Myocyte (in vitro differentiated cells): Measurements from ENCODE around the gene MCM3AP. TPM values are rescaled to one million over a fixed set of nuclear protein-coding genes. Genes with fewer than 3 reads are reported as not detected.
A peak's percentile ranks its signal among the peaks of the same experiment; 100 is the strongest.
"Not testable (repeated sequence)": the region's sequence is repeated elsewhere in the genome, so short reads cannot be mapped to it uniquely, and the experiment has no call there.

Experiments used
- DNase-seq: peaks from one replicate; pipeline ENCODE4 v3.0.0-alpha.2; 2012; ENCODE audit warnings: low read depth
- total RNA-seq: library from RNA; depleted of rRNA; stranded (reverse); fragments of >200 nt; gene quantifications from 2 replicates; pipeline ENCODE4 v1.2.3, GENCODE V29; 2014

The MCM3AP gene
- total RNA-seq, 1 donor from 2014 or later: 85.4 TPM

DNA sequence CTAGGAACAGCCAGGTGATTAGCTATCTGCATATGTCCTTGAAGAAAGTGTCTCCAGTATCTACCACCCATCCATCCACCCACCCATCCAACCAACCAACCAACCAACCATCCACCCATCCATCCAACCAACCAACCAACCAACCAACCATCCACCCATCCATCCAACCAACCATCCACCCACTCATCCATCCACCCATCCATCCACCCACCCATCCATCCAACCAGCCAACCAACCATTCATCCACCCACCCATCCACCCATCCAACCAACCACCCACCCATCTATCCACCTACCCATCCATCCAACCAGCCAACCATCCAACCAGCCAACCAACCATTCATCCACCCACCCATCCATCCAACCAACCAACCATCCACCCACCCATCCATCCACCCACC lies 26.2 kb upstream of the MCM3AP start:
- DNase-seq: no peak

DNA sequence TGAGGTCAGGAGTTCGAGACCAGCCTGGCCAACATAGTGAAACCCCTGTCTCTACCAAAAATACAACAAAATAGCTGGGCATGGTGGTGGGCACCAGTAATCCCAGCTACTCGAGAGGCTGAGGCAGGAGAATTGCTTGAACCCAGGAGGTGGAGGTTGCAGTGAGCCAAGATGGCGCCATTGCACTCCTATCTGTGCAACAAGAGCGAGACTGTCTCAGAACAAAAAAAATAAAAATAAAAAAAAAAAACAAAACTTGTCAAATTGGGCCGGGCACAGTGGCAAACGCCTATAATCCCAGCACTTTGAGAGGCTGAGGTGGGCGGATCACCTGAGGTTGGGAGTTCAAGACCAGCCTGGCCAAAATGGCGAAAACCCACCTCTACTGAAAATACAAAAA lies 24.8 kb upstream of the MCM3AP start:
- not testable (repeated sequence) for DNase-seq

GRCh38 chr21:46308431-46308830 lies 23.0 kb upstream of the MCM3AP start:
- peak; percentile 58 for DNase-seq

GRCh38 chr21:46307625-46308024 lies 22.2 kb upstream of the MCM3AP start:
- peak; percentile 87 for DNase-seq

DNA sequence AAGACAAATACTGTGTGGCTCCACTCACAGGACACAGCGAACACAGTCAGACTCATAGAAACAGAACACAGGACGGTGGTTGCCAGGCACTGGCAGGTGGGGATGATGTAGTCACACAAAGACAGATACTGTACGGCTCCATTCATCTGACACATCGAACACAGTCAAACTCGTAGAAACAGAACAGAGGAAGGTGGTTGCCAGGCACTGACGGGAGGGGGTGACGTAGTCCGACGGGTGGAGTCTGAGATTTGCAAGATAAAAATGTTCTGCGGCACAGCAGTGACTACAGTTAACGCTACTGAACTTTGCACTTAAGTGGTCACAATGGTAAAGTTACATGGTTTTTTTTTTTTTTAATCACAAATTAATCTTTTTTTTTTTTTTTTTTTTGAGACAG lies 19.5 kb upstream of the MCM3AP start:
- no peak for DNase-seq

GRCh38 chr21:46304437-46304836 lies 19.0 kb upstream of the MCM3AP start:
- no peak for DNase-seq

DNA sequence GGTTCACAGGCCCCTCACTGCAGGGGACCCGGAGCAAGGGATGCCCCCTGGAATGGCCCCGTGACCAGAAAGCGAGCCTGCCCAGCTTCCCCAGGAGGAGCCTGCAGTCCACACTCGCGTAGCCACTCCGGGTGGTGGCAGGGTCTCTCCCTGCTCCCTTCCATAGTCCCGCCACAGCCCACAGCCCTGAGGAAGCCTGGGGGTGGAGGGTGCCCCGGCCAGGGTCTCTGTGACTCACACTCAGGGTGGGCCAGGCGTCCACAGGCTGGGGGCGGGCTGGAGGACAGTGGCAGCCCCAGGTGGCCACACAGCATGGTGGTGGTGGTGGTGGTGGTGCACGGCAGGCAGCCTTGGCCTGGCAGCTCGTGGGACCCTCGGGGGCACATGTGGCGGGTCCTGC lies 16.3 kb upstream of the MCM3AP start:
- no peak for DNase-seq

- DNase-seq: no peak
These were observed 13.8 kb upstream of the MCM3AP start for GRCh38 chr21:46299167-46299566.

DNA sequence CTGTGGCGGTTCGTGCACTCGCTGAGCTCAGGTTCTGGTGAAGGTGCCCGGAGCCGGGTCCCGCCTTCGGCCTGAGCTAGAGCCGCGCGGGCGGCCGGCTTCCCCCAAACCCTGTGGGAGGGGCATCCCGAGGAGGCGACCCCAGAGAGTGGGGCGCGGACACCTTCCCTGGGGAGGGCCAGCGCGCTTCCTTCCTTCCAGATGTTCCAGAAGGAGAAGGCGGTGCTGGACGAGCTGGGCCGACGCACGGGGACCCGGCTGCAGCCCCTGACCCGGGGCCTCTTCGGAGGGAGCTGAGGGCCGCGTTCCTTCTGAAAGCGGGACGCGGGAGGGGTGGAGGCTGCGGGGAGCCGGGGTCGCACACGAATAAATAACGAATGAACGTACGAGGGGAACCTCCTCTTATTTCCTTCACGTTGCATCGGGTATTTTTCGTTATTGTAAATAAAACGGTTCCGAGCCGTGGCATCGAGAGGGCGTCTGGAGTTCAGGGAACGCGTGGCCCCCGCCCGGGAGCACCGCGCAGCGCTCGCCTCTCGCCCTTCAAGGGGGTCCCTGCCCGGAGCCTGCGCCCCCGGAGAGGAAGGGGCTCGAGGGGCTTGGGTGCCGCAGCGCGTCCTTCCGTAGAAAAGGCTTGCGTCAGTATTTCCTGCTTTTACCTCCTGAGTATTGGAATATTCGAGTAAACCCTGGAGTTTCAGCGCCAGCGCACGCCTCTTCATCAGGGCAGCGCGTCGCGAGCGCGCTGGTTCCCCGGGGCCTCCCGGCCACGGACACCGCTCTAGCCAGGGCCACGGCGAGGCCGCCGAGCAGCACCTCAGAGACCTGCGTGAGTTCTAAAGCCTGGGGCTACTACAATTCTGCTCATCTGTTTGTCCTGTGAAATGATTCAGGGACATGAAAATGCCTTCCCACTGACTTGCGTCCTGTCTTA lies 12.2 kb upstream of the MCM3AP start:
- DNase-seq: no peak

DNA sequence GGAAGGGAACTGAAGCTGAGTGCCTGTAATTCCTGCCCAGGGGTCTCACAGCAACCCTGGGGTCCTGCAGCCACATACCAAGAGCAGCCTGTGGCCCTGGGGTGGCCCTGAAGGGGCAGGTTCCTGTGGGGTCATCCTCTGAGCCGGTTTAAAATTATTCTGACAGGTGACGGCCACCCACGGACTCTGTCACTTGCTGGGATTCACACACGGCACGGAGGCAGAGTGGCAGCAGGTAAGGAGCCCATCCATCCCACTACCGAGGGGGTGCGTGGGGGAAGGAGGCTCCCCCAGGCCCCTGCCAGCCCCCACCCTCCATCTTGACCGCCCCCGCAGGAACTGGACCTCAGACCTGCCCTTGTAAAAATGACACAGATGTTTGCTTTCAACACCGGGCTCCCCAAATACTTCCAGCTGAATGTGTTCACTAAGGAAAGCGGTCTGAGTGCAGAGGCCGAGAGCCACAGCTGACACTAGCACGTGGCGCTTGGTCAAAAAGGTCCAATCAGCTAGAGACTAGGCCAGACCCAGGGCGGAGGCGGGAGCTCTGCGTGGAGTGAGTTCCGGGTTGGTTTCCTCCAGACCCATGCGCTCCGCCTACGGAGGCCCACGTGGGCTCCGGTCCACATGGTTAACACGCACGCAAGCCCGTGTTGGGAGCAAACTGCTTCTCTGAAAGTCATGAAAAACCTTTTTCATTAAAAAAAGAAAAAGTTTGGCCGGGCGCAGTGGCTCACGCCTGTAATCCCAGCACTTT lies 10.8 kb upstream of the MCM3AP start:
- DNase-seq: peak; percentile 97

DNA sequence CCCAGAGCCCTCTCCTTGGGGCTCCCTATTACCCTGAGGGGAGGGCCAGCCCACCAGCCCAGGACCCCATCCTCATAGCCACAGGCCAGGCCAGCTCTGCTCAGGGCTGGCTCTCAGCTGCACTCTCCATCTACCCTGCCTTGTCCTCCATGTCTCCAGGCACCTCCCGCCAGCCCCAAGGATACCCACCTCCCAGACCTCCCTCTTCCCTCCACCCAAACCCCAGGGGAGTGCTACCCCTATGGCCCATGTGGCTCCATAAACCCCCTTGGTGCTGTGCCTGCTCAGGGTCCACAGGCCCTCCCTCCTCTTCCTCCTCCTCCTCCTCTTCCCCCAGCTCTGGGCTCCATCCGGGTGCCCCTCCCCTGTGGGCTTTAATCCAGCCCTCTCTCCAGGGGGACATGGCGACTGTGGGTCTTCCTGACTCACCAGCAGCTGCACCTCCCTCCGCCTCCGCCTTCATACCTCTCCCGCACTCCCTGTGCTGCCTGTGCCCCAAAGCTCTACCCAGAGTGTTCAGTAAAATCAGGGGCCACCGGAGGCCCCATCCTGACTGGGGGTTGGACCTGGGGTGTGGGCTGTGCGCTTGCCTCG lies 9.9 kb upstream of the MCM3AP start:
- peak; percentile 93 for DNase-seq

DNA sequence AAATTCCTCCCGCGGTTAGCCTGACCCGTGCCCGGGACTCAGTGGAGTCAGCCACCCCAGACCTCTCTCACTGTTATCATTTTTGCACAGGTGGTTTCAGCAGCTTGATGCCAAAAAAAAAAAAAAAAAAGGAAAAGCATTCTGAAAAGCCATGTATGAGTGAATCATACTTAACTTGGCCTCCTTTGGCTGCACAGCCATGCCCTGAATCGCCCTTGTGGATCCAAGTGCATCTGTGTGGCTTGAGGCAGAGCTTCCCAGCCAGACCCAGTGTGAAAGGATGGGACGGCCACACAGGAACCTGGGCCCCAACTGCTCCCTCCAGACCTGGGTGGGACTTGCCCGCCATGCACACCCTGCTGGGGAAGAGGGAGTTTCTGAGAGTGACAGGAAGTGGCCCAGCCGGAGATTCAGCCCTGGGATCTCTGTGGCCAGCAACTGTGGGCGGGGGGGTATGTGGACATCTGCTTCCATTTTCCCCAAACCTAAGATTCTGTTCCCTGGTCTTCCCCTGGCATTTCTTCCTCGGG lies 9.3 kb upstream of the MCM3AP start:
- peak; percentile 79 for DNase-seq

GRCh38 chr21:46291561-46291960 lies 6.2 kb upstream of the MCM3AP start:
- no peak for DNase-seq

GRCh38 chr21:46289655-46290179 lies 4.3 kb upstream of the MCM3AP start:
- no peak for DNase-seq

DNA sequence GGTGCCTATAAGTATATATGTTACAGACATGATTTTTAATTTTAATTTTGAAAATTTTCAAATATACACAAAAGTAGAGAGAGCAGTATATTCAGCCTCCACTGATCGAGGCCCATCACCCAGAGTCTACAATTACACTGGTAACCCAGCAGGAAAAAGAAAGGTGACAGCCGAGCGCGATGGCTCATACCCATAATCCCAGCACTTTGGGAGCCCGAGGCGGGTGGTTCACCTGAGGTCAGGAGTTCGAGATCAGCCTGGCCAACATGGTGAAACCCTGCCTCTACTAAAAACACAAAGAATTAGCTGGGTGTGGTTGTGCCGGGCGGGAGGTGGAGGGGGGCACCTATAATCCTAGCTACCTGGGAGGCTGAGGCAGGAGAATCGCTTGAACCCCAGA lies 2.1 kb upstream of the MCM3AP start:
- no peak for DNase-seq

- no peak for DNase-seq
These were observed 1.2 kb upstream of the MCM3AP start for GRCh38 chr21:46286648-46287002.

DNA sequence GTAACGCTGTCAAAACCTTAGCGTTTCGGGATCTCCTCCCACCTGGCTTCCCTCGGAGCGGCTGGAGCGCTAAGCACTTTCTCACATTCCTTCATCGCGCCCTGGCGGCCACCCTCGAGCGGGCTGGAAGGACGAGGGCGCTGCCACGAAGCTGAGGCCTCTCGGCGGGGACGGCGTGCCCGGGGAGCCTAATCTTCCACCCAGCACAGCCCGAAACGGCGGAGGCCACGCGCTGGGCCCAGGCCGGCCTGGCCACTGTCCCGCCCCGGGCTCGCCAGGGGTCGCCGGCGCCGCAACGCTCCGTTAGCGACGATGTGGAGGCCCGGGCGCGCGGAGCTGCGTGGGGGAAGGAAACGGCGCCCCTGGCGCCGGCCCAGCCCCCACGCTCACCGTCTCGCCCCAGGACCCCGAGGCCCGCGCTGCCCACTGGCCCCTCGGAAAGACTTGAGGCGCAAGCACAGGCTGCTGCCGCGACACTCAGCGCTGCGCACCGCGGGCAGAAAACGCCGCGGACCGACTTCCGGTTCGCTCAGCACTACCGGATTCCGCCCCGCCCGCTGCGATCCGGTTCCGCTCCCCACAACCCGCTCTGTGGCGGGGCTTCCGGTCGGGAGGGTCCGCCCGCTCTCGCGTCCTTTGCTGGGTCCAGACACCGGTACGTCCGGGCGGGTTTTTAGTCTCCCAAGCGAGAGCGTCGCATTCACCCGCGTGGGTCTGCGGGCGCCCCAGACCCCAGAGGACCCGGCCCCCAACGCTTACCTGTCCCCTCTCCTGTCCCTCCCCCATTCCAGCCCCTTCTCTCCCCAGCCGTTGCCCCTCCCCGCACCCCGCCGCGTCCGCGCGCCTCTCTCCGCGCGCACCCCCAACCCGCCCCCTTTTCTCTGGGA lies 593 bp upstream of the MCM3AP start, which contains the start of gene YBEY:
YBEY (plus strand) TSS at position 582 of the 887 bp plus-strand sequence. CDS start 572 bp downstream, outside the sequence.
- DNase-seq: peak; percentile 94

- no peak for DNase-seq
These were observed 678 bp downstream of the MCM3AP start for GRCh38 chr21:46284733-46285132.

GRCh38 chr21:46284077-46284644 lies 1.2 kb downstream of the MCM3AP start:
- no peak for DNase-seq

DNA sequence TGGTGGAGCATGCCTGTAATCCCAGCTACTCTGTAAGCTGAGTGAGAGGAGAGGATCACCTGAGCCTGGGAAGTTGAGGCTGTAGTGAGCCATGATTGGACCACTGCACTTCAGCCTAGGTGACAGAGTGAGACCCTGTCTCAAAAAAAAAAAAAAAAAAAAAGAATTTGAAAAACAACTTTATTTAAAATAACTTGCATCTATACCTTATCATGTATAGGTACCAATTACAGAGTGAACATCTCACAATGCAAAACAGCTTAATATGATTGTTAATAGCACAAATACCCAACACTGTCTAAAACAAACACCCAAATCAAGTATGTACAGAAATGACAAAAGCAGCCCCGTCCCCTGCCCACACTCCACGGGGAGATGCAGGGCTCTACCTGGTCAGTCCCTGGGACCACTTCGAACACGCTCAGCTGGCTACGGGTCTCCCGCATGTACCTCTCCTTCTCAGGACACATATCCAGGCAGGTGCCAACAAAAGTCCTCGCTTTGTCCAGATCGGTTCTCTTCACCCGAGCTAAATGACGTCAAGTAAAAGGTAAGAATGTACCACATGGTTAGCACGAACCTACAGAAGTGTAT lies 10.5 kb downstream of the MCM3AP start:
- no peak for DNase-seq
